Upper lobe of right lung (tissue), 1 donor: ENCODE results near the gene SLC13A4. TPM values are rescaled to one million over a fixed set of nuclear protein-coding genes. Genes with fewer than 3 reads are reported as not detected.
"Not testable (repeated sequence)": the region's sequence is repeated elsewhere in the genome, so short reads cannot be mapped to it uniquely, and the experiment has no call there.

Experiments
- ATAC-seq: fragments of 200-7000 bp; cut with Tn5 transposase; one replicate; pipeline ENCODE4 v1.9.1; 2020; ENCODE audit warnings: mild to moderate bottlenecking, moderate library complexity
- DNase-seq: peaks from one replicate; pipeline ENCODE4 v3.0.0-alpha.2; 2020
- H3K27ac ChIP-seq: fragments of 200-600 bp; one replicate; pipeline ENCODE4 v1.8.0; 2022
- H3K27me3 ChIP-seq: fragments of 200-600 bp; one replicate; pipeline ENCODE4 v1.8.0; 2022; ENCODE audit warnings: mild to moderate bottlenecking
- H3K36me3 ChIP-seq: fragments of 200-600 bp; one replicate; pipeline ENCODE4 v1.8.0; 2022
- H3K4me1 ChIP-seq: fragments of 200-600 bp; one replicate; pipeline ENCODE4 v1.8.0; 2022
- H3K4me3 ChIP-seq: fragments of 200-600 bp; one replicate; pipeline ENCODE4 v1.8.0; 2022; ENCODE audit warnings: mild to moderate bottlenecking
- H3K9me3 ChIP-seq: fragments of 200-600 bp; one replicate; pipeline ENCODE4 v1.8.0; 2022
- intact Hi-C: fragments of 100-400 bp; cut with DNase I; formaldehyde crosslinking; loops from one replicate; pipeline ENCODE4 v1.11.0; 2022
- total RNA-seq: library from RNA; stranded (reverse); fragmentation: NEBNext Ultra II Directional; extraction: Animal tissue kit (Norgen Biotek cat#: 25700); gene quantifications from one replicate; pipeline ENCODE4 v1.2.1, GENCODE V29; 2021
- TF ChIP-seq, protein P1 (sequence below): fragments of 200-600 bp; IDR thresholded peaks from one replicate; pipeline ENCODE4 v1.8.0; 2022; ENCODE audit warnings: antibody characterized with exemption
- donor health status: DM: no; HTN: yes; CAD: no; lungs with severe emphysema.

Gene SLC13A4
- total RNA-seq, 1 donor from 2014 or later: not detected

DNA sequence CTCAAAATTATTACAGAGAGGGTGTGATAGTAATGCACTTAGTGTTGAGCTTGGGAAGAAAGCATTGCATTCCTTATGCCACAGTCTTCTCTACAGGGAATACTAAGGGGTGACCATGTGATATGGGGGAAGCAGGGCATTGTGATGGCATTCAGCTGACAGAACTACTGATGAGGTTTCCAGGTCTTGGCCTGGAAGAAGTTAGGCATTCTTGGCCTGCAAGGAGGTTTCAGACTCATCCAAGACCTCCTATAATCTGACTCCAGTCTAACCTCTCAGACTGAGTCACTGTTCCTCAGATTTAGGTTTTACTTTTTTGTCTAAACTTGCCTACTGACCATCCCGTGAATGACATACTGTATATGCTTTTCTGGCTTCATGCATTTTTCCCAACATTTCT is 57.8 kb downstream of the SLC13A4 start:
- ATAC-seq: no peak
- TF ChIP-seq, protein P1, sequence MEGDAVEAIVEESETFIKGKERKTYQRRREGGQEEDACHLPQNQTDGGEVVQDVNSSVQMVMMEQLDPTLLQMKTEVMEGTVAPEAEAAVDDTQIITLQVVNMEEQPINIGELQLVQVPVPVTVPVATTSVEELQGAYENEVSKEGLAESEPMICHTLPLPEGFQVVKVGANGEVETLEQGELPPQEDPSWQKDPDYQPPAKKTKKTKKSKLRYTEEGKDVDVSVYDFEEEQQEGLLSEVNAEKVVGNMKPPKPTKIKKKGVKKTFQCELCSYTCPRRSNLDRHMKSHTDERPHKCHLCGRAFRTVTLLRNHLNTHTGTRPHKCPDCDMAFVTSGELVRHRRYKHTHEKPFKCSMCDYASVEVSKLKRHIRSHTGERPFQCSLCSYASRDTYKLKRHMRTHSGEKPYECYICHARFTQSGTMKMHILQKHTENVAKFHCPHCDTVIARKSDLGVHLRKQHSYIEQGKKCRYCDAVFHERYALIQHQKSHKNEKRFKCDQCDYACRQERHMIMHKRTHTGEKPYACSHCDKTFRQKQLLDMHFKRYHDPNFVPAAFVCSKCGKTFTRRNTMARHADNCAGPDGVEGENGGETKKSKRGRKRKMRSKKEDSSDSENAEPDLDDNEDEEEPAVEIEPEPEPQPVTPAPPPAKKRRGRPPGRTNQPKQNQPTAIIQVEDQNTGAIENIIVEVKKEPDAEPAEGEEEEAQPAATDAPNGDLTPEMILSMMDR: no peak
- H3K4me3 ChIP-seq: no peak overlapping the region
- H3K36me3 ChIP-seq: peaks cover 11% of the 10 kb centered on the region
- H3K27me3 ChIP-seq: no peaks in the 10 kb centered on the region
- peaks cover 20% of the 10 kb centered on the region for H3K4me1 ChIP-seq
- intact Hi-C loops: no loop called here
- no peaks in the 10 kb centered on the region for H3K9me3 ChIP-seq
- no peak for DNase-seq
- no peak overlapping the region for H3K27ac ChIP-seq

DNA sequence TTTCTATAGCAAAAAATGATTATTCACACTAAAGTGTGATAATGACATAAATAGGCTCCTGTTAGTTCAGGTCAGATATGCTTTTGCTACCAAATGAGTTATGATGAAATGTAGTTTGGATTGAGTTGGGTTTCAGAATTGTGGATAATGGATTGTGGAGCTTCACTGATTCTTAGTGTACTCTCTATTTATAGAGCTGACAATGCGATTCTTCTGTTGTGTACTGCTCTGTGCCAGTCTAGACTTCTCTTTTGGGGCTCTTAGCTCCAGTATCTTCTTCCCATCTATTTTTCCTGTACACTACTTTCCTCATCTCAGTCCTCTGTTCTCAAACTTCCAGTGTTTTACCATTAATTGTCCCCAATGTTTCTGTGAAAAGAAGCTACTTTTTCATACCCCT is 58.2 kb downstream of the SLC13A4 start:
- Histone ChIP-seq H3K36me3 (peaks cover 8% of the 10 kb centered on the region), H3K9me3 (no peaks in the 10 kb centered on the region), H3K27ac (no peak overlapping the region), H3K4me3 (no peak overlapping the region), H3K4me1 (peaks cover 20% of the 10 kb centered on the region), H3K27me3 (no peaks in the 10 kb centered on the region)
- TF ChIP-seq, protein P1: no peak
- intact Hi-C loops: no loop called here
- DNase-seq: no peak
- ATAC-seq: no peak

DNA sequence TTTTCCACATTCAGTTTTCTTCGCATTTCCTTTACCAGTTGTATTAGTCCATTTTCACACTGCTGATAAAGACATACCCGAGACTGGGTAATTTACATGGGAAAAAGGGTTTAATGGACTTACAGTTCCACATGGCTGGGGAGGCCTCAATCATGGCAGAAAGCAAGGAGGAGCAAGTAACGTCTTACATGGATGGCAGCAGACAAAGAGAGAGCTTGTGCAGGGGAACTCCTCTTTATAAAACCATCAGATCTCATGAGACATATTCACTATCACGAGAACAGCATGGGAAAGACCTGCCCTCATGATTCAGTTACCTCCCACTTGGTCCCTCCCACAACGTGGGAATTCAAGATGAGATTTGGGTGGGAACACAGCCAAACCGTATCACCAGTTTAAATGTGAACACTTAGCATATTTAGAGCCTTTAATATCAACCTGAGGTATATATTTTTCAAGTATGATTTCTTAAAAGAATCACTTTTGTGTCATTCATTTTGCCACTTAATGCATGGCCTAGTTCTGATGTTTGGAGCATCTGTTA is 59.1 kb downstream of the SLC13A4 start:
- H3K9me3 ChIP-seq, ATAC-seq, H3K4me3 ChIP-seq, H3K36me3 ChIP-seq, H3K27me3 ChIP-seq, intact Hi-C loops, H3K27ac ChIP-seq, DNase-seq: not testable (repeated sequence)
- H3K4me1 ChIP-seq: peaks cover 21% of the 10 kb centered on the region

DNA sequence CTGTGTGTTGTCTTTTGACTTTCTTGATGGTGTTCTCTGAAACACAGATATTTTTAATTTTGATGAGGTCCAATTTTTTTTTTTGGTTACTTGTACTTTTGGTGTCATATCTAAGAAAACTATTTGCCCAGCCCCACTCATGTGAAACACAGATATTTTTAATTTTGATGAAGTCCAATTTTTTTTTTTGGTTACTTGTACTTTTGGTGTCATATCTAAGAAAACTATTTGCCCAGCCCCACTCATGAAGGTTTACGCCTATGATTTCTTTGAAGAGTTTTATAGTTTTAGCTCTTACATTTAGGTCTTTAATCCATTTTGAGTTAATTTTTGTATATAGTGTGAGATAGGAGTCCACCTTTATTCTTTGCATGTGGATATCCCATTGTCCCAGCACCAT is 60.4 kb downstream of the SLC13A4 start:
- H3K36me3 ChIP-seq, H3K9me3 ChIP-seq, intact Hi-C loops, ATAC-seq, H3K4me3 ChIP-seq, H3K27me3 ChIP-seq, H3K27ac ChIP-seq, DNase-seq: not testable (repeated sequence)
- H3K4me1 ChIP-seq: peaks cover 24% of the 10 kb centered on the region

DNA sequence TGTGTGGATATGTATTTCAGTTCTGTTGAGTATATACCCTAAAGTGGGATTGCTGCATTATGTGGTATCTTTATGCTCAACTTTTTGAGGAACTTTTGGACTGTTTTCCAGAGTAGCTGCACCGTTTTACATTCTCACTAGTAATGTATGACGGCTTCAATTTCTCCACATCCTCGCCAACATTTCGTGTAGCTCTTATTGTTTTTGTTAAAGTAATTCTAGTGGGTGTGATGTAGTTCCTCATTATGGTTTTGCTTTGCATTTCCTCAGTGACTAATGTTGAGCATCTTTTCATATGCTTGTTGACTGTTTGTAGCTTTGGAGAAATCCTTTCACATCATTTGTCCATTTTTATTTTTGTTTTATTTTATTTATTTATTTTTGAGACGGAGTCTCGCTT is 61.1 kb downstream of the SLC13A4 start:
- TF ChIP-seq, protein P1: no peak
- Histone ChIP-seq H3K27me3 (no peaks in the 10 kb centered on the region), H3K9me3 (no peaks in the 10 kb centered on the region), H3K4me1 (peaks cover 24% of the 10 kb centered on the region), H3K27ac (no peak overlapping the region), H3K36me3 (no peaks in the 10 kb centered on the region), H3K4me3 (no peak overlapping the region)
- no peak for DNase-seq
- intact Hi-C loops: no loop called here
- ATAC-seq: no peak

DNA sequence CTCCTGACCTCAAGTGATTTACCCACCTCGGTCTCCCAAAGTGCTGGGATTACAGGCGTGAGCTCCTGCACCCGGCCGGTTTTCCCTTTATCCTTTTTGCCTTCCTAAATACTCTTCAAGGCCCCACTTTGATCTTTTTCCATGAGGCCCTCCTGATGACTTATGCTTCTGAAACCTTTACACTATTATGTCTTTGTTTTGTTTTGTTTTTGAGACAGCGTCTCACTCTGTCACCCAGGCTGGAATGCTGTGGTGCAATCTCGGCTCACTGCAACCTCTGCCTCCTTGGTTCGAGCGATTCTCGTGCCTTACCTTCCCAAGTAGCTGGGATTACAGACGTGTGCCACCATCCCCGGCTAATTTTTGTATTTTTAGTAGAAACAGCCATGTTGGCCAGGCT is 61.8 kb downstream of the SLC13A4 start:
- ATAC-seq (no peak), DNase-seq (no peak)
- intact Hi-C loops: no loop called here
- Histone ChIP-seq H3K27ac (no peak overlapping the region), H3K27me3 (no peaks in the 10 kb centered on the region), H3K36me3 (no peaks in the 10 kb centered on the region), H3K4me3 (no peak overlapping the region), H3K4me1 (peaks cover 27% of the 10 kb centered on the region), H3K9me3 (no peaks in the 10 kb centered on the region)
- TF ChIP-seq, protein P1: no peak

DNA sequence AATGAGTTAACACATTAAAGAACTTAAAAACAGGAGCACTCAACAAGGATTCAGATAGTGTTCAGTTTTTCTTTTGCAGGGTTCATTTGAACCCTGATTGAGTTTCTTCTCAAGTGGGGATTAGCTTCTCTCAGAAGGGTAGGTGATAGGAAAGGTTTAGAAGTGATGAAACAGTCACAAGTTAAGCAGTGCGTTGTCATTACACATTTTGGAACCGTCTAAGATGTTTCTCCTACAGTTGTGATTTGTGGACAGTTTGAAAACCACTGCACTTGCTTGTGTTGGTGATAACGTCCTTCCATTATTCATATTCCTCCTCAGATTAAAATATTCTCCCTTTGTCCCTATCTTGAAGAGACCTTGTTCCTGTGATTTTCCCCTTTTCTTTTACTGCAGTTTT is 62.9 kb downstream of the SLC13A4 start:
- Histone ChIP-seq H3K4me3 (no peak overlapping the region), H3K36me3 (no peaks in the 10 kb centered on the region), H3K27ac (no peak overlapping the region), H3K9me3 (no peaks in the 10 kb centered on the region), H3K4me1 (peaks cover 20% of the 10 kb centered on the region), H3K27me3 (no peaks in the 10 kb centered on the region)
- TF ChIP-seq, protein P1: no peak
- ATAC-seq: no peak
- intact Hi-C loops: no loop called here
- DNase-seq: no peak
